ENCODE data around the gene CIAO2A. TPM values are rescaled to one million over a fixed set of nuclear protein-coding genes. Genes with fewer than 3 reads are reported as not detected.
A peak's percentile ranks its signal among the peaks of the same experiment; 100 is the strongest.

The CIAO2A gene
- total and polyA plus RNA-seq, 4 donors: 40.4 to 95.6 (median 82.8) TPM

- DNase-seq: peak; percentile 29 to 49 (median 36)
- H3K9ac ChIP-seq (ENCODE audit: insufficient read depth in 1 of 2, low read length in 2 of 2): no peak overlapping the region
- no peak for ATAC-seq (ENCODE audit: insufficient read depth, low FRiP score)
- 35 to 65% methylated on average over 7 of the region's 7 CpGs for WGBS, 2 donors
- H3K4me3 ChIP-seq: no peak overlapping the region
- TF ChIP-seq CTCF (IDR thresholded peaks at IDR 0.05; ENCODE audit: control extremely low read depth, extremely low read depth): no peak
- H3K9me3 ChIP-seq (ENCODE audit: control insufficient read depth in 4 of 4, insufficient read depth in 3 of 4, low read length in 3 of 4): no peaks in the 10 kb centered on the region
- H3K27me3 ChIP-seq (ENCODE audit: control insufficient read depth in 3 of 3, insufficient read depth in 3 of 3, low read length in 2 of 3): no peaks in the 10 kb centered on the region
- peaks cover 2 to 18% (median 13%) of the 10 kb centered on the region in 5 donors for H3K4me1 ChIP-seq (ENCODE audit: control insufficient read depth in 5 of 5, insufficient read depth in 5 of 5, low read length in 5 of 5)
- H3K36me3 ChIP-seq (ENCODE audit: control insufficient read depth in 4 of 4, insufficient read depth in 4 of 4, low read length in 4 of 4): peaks cover 0 to 4% (median 1%) of the 10 kb centered on the region in 4 donors
- no peak overlapping the region for H3K27ac ChIP-seq (ENCODE audit: low read depth in 1 of 2, low read length in 1 of 2)
Measured at GRCh38 chr15:64044300-64045100, 49.1 kb downstream of the CIAO2A start.

- H3K9ac ChIP-seq (ENCODE audit: insufficient read depth in 1 of 2, low read length in 2 of 2): no peak overlapping the region
- H3K27ac ChIP-seq (ENCODE audit: low read depth in 1 of 2, low read length in 1 of 2): no peak overlapping the region
- H3K36me3 ChIP-seq (ENCODE audit: control insufficient read depth in 4 of 4, insufficient read depth in 4 of 4, low read length in 4 of 4): peaks cover 4 to 16% (median 7%) of the 10 kb centered on the region in 4 donors
- ATAC-seq (ENCODE audit: insufficient read depth, low FRiP score) (no peak), DNase-seq (no peak)
- TF ChIP-seq CTCF (IDR thresholded peaks at IDR 0.05; ENCODE audit: control extremely low read depth, extremely low read depth): no peak
- 88 to 93% methylated on average over 4 of the region's 4 CpGs for WGBS, 2 donors
- H3K9me3 ChIP-seq (ENCODE audit: control insufficient read depth in 4 of 4, insufficient read depth in 3 of 4, low read length in 3 of 4): peaks cover 0 to 4% (median 0%) of the 10 kb centered on the region in 4 donors
- peaks cover 0 to 14% (median 2%) of the 10 kb centered on the region in 5 donors for H3K4me1 ChIP-seq (ENCODE audit: control insufficient read depth in 5 of 5, insufficient read depth in 5 of 5, low read length in 5 of 5)
- H3K27me3 ChIP-seq (ENCODE audit: control insufficient read depth in 3 of 3, insufficient read depth in 3 of 3, low read length in 2 of 3): no peaks in the 10 kb centered on the region
- no peak overlapping the region for H3K4me3 ChIP-seq
Measured at GRCh38 chr15:64038878-64039610, 54.6 kb downstream of the CIAO2A start.

GRCh38 chr15:64037966-64038365, 55.7 kb downstream of the CIAO2A start:
- peaks cover 4 to 16% (median 7%) of the 10 kb centered on the region in 4 donors for H3K36me3 ChIP-seq (ENCODE audit: control insufficient read depth in 4 of 4, insufficient read depth in 4 of 4, low read length in 4 of 4)
- peaks cover 0 to 10% (median 2%) of the 10 kb centered on the region in 5 donors for H3K4me1 ChIP-seq (ENCODE audit: control insufficient read depth in 5 of 5, insufficient read depth in 5 of 5, low read length in 5 of 5)
- no peak overlapping the region for H3K4me3 ChIP-seq
- H3K27ac ChIP-seq (ENCODE audit: low read depth in 1 of 2, low read length in 1 of 2): no peak overlapping the region
- ATAC-seq (ENCODE audit: insufficient read depth, low FRiP score): no peak
- no peak overlapping the region for H3K9ac ChIP-seq (ENCODE audit: insufficient read depth in 1 of 2, low read length in 2 of 2)
- no peak for DNase-seq
- H3K9me3 ChIP-seq (ENCODE audit: control insufficient read depth in 4 of 4, insufficient read depth in 3 of 4, low read length in 3 of 4): peaks cover 0 to 4% (median 0%) of the 10 kb centered on the region in 4 donors
- H3K27me3 ChIP-seq (ENCODE audit: control insufficient read depth in 3 of 3, insufficient read depth in 3 of 3, low read length in 2 of 3): no peaks in the 10 kb centered on the region
- no peak for TF ChIP-seq CTCF (IDR thresholded peaks at IDR 0.05; ENCODE audit: control extremely low read depth, extremely low read depth)
- WGBS, 2 donors: 31 to 41% methylated on average over 2 of the region's 2 CpGs
